HG03139 (cell line): ENCODE data around the gene ATG13.
"Not testable (repeated sequence)": the region's sequence is repeated elsewhere in the genome, so short reads cannot be mapped to it uniquely, and the experiment has no call there.

ENCODE experiments used
- ATAC-seq: cut with Tn5 transposase; IDR thresholded peaks from one replicate; pipeline ENCODE4 v1.9.1; 2021; ENCODE audit not compliant: unreplicated experiment

Gene ATG13

GRCh38 chr11:46642627-46643335 is 25.4 kb downstream of the ATG13 start:
- no peak for ATAC-seq

GRCh38 chr11:46643531-46643930 is 26.2 kb downstream of the ATG13 start:
- ATAC-seq: no peak

GRCh38 chr11:46643986-46644385 is 26.6 kb downstream of the ATG13 start:
- ATAC-seq: no peak

- ATAC-seq: no peak
Observed at GRCh38 chr11:46649180-46649738, 31.9 kb downstream of the ATG13 start.

- no peak for ATAC-seq
Observed at GRCh38 chr11:46655631-46656030, 38.3 kb downstream of the ATG13 start.

GRCh38 chr11:46657186-46657585 is 39.8 kb downstream of the ATG13 start:
- no peak for ATAC-seq

GRCh38 chr11:46658259-46658658 is 40.9 kb downstream of the ATG13 start:
- no peak for ATAC-seq

GRCh38 chr11:46659908-46660307 is 42.6 kb downstream of the ATG13 start:
- no peak for ATAC-seq

- ATAC-seq: no peak
Observed at GRCh38 chr11:46661836-46662235, 44.5 kb downstream of the ATG13 start.

- no peak for ATAC-seq
Observed at GRCh38 chr11:46662366-46662765, 45.0 kb downstream of the ATG13 start.

- ATAC-seq: no peak
Observed at GRCh38 chr11:46663277-46663940, 46.1 kb downstream of the ATG13 start.

- no peak for ATAC-seq
Observed at GRCh38 chr11:46664612-46665011, 47.3 kb downstream of the ATG13 start.

- ATAC-seq: no peak
Observed at GRCh38 chr11:46665356-46665755, 48.0 kb downstream of the ATG13 start.

- ATAC-seq: no peak
Observed at GRCh38 chr11:46666516-46666915, 49.2 kb downstream of the ATG13 start.

- ATAC-seq: no peak
Observed at GRCh38 chr11:46667043-46667481, 49.7 kb downstream of the ATG13 start.

GRCh38 chr11:46668480-46669085 is 51.2 kb downstream of the ATG13 start:
- ATAC-seq: no peak

- no peak for ATAC-seq
Observed at GRCh38 chr11:46669711-46670139, 52.4 kb downstream of the ATG13 start.

GRCh38 chr11:46670521-46670920 is 53.2 kb downstream of the ATG13 start:
- not testable (repeated sequence) for ATAC-seq

- ATAC-seq: no peak
Observed at GRCh38 chr11:46671958-46672315, 54.6 kb downstream of the ATG13 start.

GRCh38 chr11:46672381-46672839 is 55.1 kb downstream of the ATG13 start:
- no peak for ATAC-seq

- ATAC-seq: no peak
Observed at GRCh38 chr11:46673713-46674462, 56.5 kb downstream of the ATG13 start.
